ENCODE results near the gene ST8SIA1.

ST8SIA1 gene

DNA sequence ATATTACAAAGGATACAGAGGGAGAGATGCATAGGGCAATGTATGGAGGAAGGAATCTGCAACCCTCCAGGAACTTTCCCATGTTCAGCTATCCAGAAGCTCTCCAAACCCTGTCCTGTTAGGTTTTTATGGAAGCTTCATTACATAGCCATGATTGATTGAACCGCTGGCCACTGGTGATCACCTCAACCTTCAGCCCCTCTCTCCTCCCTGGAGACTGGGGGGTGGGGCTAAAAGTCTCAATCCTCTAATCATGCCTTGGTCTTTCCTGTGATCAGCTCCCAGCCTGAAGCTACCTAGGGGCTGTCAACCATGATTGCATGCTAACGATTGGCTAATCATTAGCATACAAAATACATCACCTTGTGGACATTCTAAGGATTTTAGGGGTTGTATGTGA lies 123.4 kb downstream of the ST8SIA1 start:
- TF ChIP-seq, protein P1, sequence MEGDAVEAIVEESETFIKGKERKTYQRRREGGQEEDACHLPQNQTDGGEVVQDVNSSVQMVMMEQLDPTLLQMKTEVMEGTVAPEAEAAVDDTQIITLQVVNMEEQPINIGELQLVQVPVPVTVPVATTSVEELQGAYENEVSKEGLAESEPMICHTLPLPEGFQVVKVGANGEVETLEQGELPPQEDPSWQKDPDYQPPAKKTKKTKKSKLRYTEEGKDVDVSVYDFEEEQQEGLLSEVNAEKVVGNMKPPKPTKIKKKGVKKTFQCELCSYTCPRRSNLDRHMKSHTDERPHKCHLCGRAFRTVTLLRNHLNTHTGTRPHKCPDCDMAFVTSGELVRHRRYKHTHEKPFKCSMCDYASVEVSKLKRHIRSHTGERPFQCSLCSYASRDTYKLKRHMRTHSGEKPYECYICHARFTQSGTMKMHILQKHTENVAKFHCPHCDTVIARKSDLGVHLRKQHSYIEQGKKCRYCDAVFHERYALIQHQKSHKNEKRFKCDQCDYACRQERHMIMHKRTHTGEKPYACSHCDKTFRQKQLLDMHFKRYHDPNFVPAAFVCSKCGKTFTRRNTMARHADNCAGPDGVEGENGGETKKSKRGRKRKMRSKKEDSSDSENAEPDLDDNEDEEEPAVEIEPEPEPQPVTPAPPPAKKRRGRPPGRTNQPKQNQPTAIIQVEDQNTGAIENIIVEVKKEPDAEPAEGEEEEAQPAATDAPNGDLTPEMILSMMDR (IDR thresholded peaks at IDR 0.05; ENCODE audit: borderline replicate concordance, insufficient read depth, low read depth, low read length), result no peak
- H3K4me3 ChIP-seq (ENCODE audit: low read depth, low read length), result no peak overlapping the region

DNA sequence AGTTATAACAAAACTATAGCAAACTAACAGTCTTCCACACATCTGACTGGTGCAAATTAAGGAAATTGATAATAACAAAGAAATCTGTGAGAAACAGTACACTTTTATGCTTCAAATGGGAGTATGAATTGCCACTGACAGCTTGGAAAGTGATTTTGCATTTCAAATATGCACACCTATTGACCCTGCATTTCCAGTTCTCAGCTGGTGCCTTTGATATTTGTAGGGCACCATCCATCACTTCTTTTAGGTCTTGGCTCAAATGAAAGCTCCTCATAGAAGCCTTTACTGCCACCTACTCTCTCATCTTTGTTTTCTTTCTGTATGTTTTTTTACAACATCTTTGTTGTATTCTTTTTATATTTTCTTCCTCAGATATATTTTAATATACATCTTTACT lies 125.1 kb downstream of the ST8SIA1 start:
- TF ChIP-seq, protein P1 (IDR thresholded peaks at IDR 0.05; ENCODE audit: borderline replicate concordance, insufficient read depth, low read depth, low read length), result no peak
- H3K4me3 ChIP-seq (ENCODE audit: low read depth, low read length), result no peak overlapping the region

DNA sequence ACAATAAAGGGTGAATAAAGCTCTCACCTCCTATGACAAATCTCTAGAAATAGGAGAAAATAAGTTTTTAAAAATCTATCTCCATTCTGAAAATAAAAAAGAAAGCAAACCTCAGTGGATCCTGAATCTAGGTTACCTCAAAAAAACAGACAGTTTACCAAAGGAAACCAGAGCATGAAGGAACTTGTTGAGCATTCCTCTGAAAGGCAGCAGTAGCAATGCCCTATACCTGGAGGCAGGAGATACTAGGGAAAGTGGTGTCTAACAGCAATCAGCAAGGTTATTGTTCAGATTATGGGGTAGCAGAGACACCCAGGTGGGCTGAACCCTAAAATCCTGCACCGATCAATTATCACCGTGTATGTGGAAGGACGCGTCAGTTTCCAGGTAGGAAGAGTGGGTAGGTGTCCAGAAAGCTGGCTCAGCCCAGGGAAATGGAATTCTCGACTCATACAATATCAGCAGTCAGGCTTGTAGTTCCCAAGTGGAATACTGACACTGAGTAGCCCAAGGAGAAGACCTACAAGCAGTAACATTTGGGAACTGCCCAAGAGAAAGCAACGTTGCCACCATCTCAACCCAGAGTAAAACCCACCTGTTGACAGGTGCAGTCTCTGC lies 128.3 kb downstream of the ST8SIA1 start:
- H3K4me3 ChIP-seq (ENCODE audit: low read depth, low read length), result no peak overlapping the region
- TF ChIP-seq, protein P1 (IDR thresholded peaks at IDR 0.05; ENCODE audit: borderline replicate concordance, insufficient read depth, low read depth, low read length), result no peak

DNA sequence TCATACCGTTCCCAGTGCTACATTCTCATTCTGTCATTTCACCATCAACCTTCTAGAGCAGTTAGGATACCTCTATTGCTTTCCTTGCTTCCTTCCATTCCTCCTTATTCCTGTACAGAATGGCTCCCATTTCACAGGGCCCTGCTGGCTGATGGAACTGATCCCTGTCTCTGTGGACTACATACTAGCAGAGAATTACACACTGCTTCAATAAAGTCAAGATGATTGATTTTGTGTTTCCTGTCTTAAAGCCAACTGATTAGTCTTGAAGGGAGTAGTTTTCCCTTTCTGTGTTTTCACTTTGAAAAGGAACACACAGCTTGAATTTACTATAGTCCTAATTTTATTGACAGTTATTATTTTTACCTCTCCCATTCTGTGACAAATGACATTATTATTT lies 130.1 kb downstream of the ST8SIA1 start:
- TF ChIP-seq, protein P1 (IDR thresholded peaks at IDR 0.05; ENCODE audit: borderline replicate concordance, insufficient read depth, low read depth, low read length), result no peak
- H3K4me3 ChIP-seq (ENCODE audit: low read depth, low read length), result no peak overlapping the region

DNA sequence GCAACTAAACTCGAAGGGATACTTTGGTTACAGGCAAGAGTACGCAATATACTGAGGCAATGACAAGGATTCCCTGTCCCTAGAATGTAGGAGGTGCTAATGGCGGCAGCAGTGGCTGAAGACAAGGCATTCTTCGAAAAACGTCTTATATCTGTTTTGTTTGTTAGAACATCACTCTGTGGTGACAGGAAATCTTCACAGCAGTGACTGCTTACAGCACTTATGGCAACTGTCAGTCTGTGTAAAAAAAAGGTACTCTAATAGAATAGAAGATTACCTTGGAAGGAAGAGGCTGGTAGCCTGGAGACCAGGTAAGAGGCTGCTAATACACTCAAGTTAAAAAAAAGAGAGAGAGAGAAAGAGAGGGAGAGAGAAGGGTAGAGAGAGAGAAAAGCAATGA lies 131.7 kb downstream of the ST8SIA1 start:
- H3K4me3 ChIP-seq (ENCODE audit: low read depth, low read length), result no peak overlapping the region
- TF ChIP-seq, protein P1 (IDR thresholded peaks at IDR 0.05; ENCODE audit: borderline replicate concordance, insufficient read depth, low read depth, low read length), result no peak

DNA sequence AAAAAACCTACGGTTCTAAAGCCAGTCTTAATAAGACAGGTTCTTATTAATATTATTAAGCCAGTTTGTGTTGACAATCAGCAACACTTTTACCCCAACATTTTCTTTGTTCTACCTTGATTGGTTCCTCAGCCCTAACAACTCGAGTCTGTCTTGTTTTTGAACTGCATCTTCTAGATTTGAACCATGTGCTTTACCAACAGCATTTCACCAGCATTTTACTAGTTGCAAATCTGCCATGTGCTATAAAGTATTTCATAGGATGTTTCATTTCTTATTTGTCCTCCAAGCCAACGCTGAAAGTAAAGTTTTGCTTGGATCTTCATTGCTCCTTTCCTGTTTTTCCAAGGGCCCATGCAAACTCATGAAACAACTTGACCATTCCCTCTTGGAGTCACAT lies 133.4 kb downstream of the ST8SIA1 start:
- no peak overlapping the region for H3K4me3 ChIP-seq (ENCODE audit: low read depth, low read length)
- TF ChIP-seq, protein P1 (IDR thresholded peaks at IDR 0.05; ENCODE audit: borderline replicate concordance, insufficient read depth, low read depth, low read length), result no peak

DNA sequence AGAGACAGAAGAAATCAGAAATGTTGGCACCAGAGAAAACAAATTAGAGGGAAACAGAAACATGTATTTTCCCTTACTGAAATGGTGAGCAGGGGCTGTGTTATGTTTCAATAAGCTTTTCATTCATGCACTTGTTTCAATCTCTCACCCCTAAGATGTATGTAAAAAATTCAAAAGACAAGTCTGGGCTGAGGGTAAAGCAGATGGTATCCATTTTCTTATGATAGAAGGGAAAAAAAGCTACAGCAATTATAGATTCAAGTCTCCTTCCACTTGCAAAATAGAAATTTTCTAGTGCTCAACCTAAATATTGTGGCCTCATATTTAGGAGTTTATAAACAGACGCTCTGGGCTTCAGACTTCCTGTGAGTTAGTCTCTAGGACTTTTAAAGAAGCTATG lies 138.3 kb downstream of the ST8SIA1 start:
- no peak overlapping the region for H3K4me3 ChIP-seq (ENCODE audit: low read depth, low read length)
- TF ChIP-seq, protein P1 (IDR thresholded peaks at IDR 0.05; ENCODE audit: borderline replicate concordance, insufficient read depth, low read depth, low read length), result no peak

Measured in GM12875 (cell line).